Caco-2 (cell line): ENCODE data around the gene PAK2. TPM values are rescaled to one million over a fixed set of nuclear protein-coding genes. Genes with fewer than 3 reads are reported as not detected.

Experiments
- BruUV-seq: library from RNA; stranded (reverse); fragments of 400-500 nt; replicated peaks from 2 replicates; lab custom pipeline; 2021; lab: Mats Ljungman, UMichigan
- CTCF ChIA-PET: fragments of 300-600 bp; sonication (Branson Sonifier 250); formaldehyde crosslinking; loops from one replicate; lab custom pipeline; 2022; ENCODE audit warnings: antibody characterized with exemption; lab: Charles Lee
- POLR2A ChIA-PET: fragments of 300-600 bp; sonication (Branson Sonifier 250); formaldehyde crosslinking; loops from one replicate; lab custom pipeline; 2022; ENCODE audit warnings: antibody characterized with exemption; lab: Charles Lee
- DNase-seq, 2 experiments: peaks; one replicate each; pipeline versions ENCODE4 v3.0.0 to v3.0.0-alpha.2; 2020 to 2022
- H3K27me3 ChIP-seq: replicated peaks from 2 replicates; pipeline ENCODE4 v1.6.0; 2011; ENCODE audit warnings: low read length; ENCODE audit not compliant: control insufficient read depth, insufficient read depth
- H3K36me3 ChIP-seq: 2 replicates; pipeline ENCODE4 v1.5.1; 2011; ENCODE audit warnings: low read length; ENCODE audit not compliant: control insufficient read depth, insufficient read depth
- H3K4me1 ChIP-seq: fragments of 250-450 bp; sonication (Bioruptor Pico); 2 replicates; pipeline ENCODE4 v1.5.1; 2020; ENCODE audit warnings: mild to moderate bottlenecking
- H3K4me3 ChIP-seq: 2 replicates; pipeline ENCODE4 v1.5.1; 2011; ENCODE audit warnings: low read depth, mild to moderate bottlenecking, control low read depth, low read length
- H3K9me3 ChIP-seq: fragments of 250-450 bp; sonication (Bioruptor Pico); 2 replicates; pipeline ENCODE4 v1.5.1; 2020; ENCODE audit warnings: mild to moderate bottlenecking, moderate library complexity
- H3K27ac Mint-ChIP-seq: one replicate; pipeline ENCODE4 v1.8.0; 2022; ENCODE audit warnings: mixed read lengths; ENCODE audit not compliant: unreplicated experiment
- H3K27me3 Mint-ChIP-seq: one replicate; pipeline ENCODE4 v1.8.0; 2022; ENCODE audit warnings: mixed read lengths; ENCODE audit not compliant: insufficient read depth, unreplicated experiment
- H3K36me3 Mint-ChIP-seq: one replicate; pipeline ENCODE4 v1.8.0; 2022; ENCODE audit warnings: mild to moderate bottlenecking, mixed read lengths; ENCODE audit not compliant: insufficient read depth, unreplicated experiment
- H3K4me1 Mint-ChIP-seq: one replicate; pipeline ENCODE4 v1.8.0; 2022; ENCODE audit warnings: low read depth, mixed read lengths; ENCODE audit not compliant: unreplicated experiment
- H3K4me3 Mint-ChIP-seq: one replicate; pipeline ENCODE4 v1.8.0; 2022; ENCODE audit warnings: mild to moderate bottlenecking, moderate library complexity, mixed read lengths; ENCODE audit not compliant: unreplicated experiment
- H3K9me3 Mint-ChIP-seq: one replicate; pipeline ENCODE4 v1.8.0; 2022; ENCODE audit warnings: mixed read lengths; ENCODE audit not compliant: unreplicated experiment
- CTCF ChIP-seq, 2 experiments: fragments of 200-600 bp in 1 of 2; IDR thresholded peaks; 1 replicate in 1 of 2; 2 replicates in 1 of 2; pipeline versions ENCODE4 v1.5.1 to v1.8.0; 2011 to 2022; ENCODE audit warnings: antibody characterized with exemption in 1 of 2, control low read depth in 1 of 2, inconsistent platforms in 1 of 2, low read depth in 1 of 2, low read length in 1 of 2, mild to moderate bottlenecking in 1 of 2, moderate library complexity in 1 of 2; ENCODE audit not compliant: insufficient read depth in 1 of 2, severe bottlenecking in 1 of 2, unreplicated experiment in 1 of 2
- intact Hi-C: fragments of 100-400 bp; cut with micrococcal nuclease; formaldehyde crosslinking; loops from one replicate; pipeline ENCODE4 v1.10.0; 2022; ENCODE audit not compliant: unreplicated experiment
- total RNA-seq: library from RNA; stranded (reverse); gene quantifications from 2 replicates; pipeline ENCODE4 v1.2.3, GENCODE V29; 2022

PAK2 gene
- total RNA-seq, 1 experiment from 2014 or later: 89.6 TPM

- TF ChIP-seq CTCF (IDR thresholded peaks at IDR 0.05; ENCODE audit: insufficient read depth in 1 of 2, low read depth in 1 of 2, low read length in 1 of 2, severe bottlenecking in 1 of 2, unreplicated experiment in 1 of 2): no peak
- no peak for DNase-seq
- Mint-ChIP-seq H3K36me3 (peaks cover 37% of the 10 kb centered on the region), H3K4me1 (no peaks in the 10 kb centered on the region), H3K27me3 (no peaks in the 10 kb centered on the region), H3K9me3 (no peaks in the 10 kb centered on the region), H3K27ac (no peak overlapping the region), H3K4me3 (no peak overlapping the region)
- Histone ChIP-seq H3K36me3 (no peaks in the 10 kb centered on the region), H3K4me1 (no peaks in the 10 kb centered on the region), H3K9me3 (peaks cover 4% of the 10 kb centered on the region; the same call in 1 of the 2 replicates), H3K4me3 (no peak overlapping the region), H3K27me3 (no peaks in the 10 kb centered on the region)
- ChIA-PET CTCF (no interaction called here), POLR2A (interaction anchor here (0.6 kb wide), 1 partner anchor 273 kb away, joined by 3 read pairs; no protein-coding TSS in a partner anchor)
- intact Hi-C loops: no loop called here
- no TSS peak for BruUV-seq
Observed at GRCh38 chr3:196765454-196765853, 25.8 kb downstream of the PAK2 start.

GRCh38 chr3:196771067-196771466, 31.4 kb downstream of the PAK2 start:
- Mint-ChIP-seq H3K4me3 (no peak overlapping the region), H3K27me3 (no peaks in the 10 kb centered on the region), H3K36me3 (peaks cover 18% of the 10 kb centered on the region), H3K4me1 (peaks cover 9% of the 10 kb centered on the region), H3K9me3 (no peaks in the 10 kb centered on the region), H3K27ac (no peak overlapping the region)
- intact Hi-C loops: no loop called here
- Histone ChIP-seq H3K4me1 (0 out of 2 replicates have a peak, but pooled peaks cover 8% of the 10 kb centered on the region), H3K4me3 (no peak overlapping the region), H3K9me3 (no peaks in the 10 kb centered on the region), H3K27me3 (no peaks in the 10 kb centered on the region), H3K36me3 (no peaks in the 10 kb centered on the region)
- ChIA-PET POLR2A (no interaction called here), CTCF (no interaction called here)
- BruUV-seq: no TSS peak
- DNase-seq: no peak
- TF ChIP-seq CTCF (IDR thresholded peaks at IDR 0.05; ENCODE audit: insufficient read depth in 1 of 2, low read depth in 1 of 2, low read length in 1 of 2, severe bottlenecking in 1 of 2, unreplicated experiment in 1 of 2): no peak

GRCh38 chr3:196772102-196772501, 32.4 kb downstream of the PAK2 start:
- DNase-seq: no peak
- H3K4me3 ChIP-seq: no peak overlapping the region
- no peaks in the 10 kb centered on the region for H3K9me3 Mint-ChIP-seq
- H3K4me1 ChIP-seq: 0 out of 2 replicates have a peak, but pooled peaks cover 8% of the 10 kb centered on the region
- peak overlapping the region; percentile 19 for H3K27ac Mint-ChIP-seq
- H3K4me3 Mint-ChIP-seq: no peak overlapping the region
- H3K27me3 Mint-ChIP-seq: no peaks in the 10 kb centered on the region
- CTCF ChIA-PET: no interaction called here
- H3K36me3 ChIP-seq: no peaks in the 10 kb centered on the region
- BruUV-seq: no TSS peak
- POLR2A ChIA-PET: no interaction called here
- intact Hi-C loops: no loop called here
- H3K4me1 Mint-ChIP-seq: peaks cover 9% of the 10 kb centered on the region
- no peak for TF ChIP-seq CTCF (IDR thresholded peaks at IDR 0.05; ENCODE audit: insufficient read depth in 1 of 2, low read depth in 1 of 2, low read length in 1 of 2, severe bottlenecking in 1 of 2, unreplicated experiment in 1 of 2)
- peaks cover 22% of the 10 kb centered on the region for H3K36me3 Mint-ChIP-seq
- no peaks in the 10 kb centered on the region for H3K27me3 ChIP-seq
- H3K9me3 ChIP-seq: no peaks in the 10 kb centered on the region
